SKM-1 treated with dmso at 0.1 percent for 144 hours (cell line): ENCODE measurements around the gene PLA2G2F.

Experiments used
- DNase-seq: peaks from one replicate; lab custom pipeline; 2025; ENCODE audit not compliant: unreplicated experiment; lab: John Stamatoyannopoulos, UW

Gene PLA2G2F

GRCh38 chr1:20142001-20142710 is 3.0 kb downstream of the PLA2G2F start:
- DNase-seq: no peak

- no peak for DNase-seq
Observed at GRCh38 chr1:20143318-20143717, 4.2 kb downstream of the PLA2G2F start.

- no peak for DNase-seq
Observed at GRCh38 chr1:20143734-20144565, 4.8 kb downstream of the PLA2G2F start.

- no peak for DNase-seq
Observed at GRCh38 chr1:20147846-20148570, 8.9 kb downstream of the PLA2G2F start.

GRCh38 chr1:20148571-20149500 is 9.7 kb downstream of the PLA2G2F start:
- DNase-seq: no peak

GRCh38 chr1:20149601-20150325 is 10.6 kb downstream of the PLA2G2F start:
- no peak for DNase-seq

- no peak for DNase-seq
Observed at GRCh38 chr1:20150326-20150705, 11.2 kb downstream of the PLA2G2F start.

GRCh38 chr1:20150969-20151368 is 11.8 kb downstream of the PLA2G2F start:
- DNase-seq: no peak

- peak; percentile 51 for DNase-seq
Observed at GRCh38 chr1:20151906-20152598, 12.9 kb downstream of the PLA2G2F start.

- DNase-seq: no peak
Observed at GRCh38 chr1:20152599-20152930, 13.4 kb downstream of the PLA2G2F start.

GRCh38 chr1:20153000-20153418 is 13.9 kb downstream of the PLA2G2F start:
- DNase-seq: peak; percentile 25

- DNase-seq: no peak
Observed at GRCh38 chr1:20154301-20154831, 15.2 kb downstream of the PLA2G2F start.

- no peak for DNase-seq
Observed at GRCh38 chr1:20158358-20159070, 19.4 kb downstream of the PLA2G2F start.

- DNase-seq: no peak
Observed at GRCh38 chr1:20160034-20160433, 20.9 kb downstream of the PLA2G2F start.

GRCh38 chr1:20164694-20165202 is 25.6 kb downstream of the PLA2G2F start:
- DNase-seq: peak; percentile 77

GRCh38 chr1:20165522-20165951 is 26.4 kb downstream of the PLA2G2F start:
- DNase-seq: peak; percentile 88

GRCh38 chr1:20166051-20166450 is 26.9 kb downstream of the PLA2G2F start:
- peak; percentile 45 for DNase-seq

GRCh38 chr1:20167126-20167525 is 28.0 kb downstream of the PLA2G2F start:
- no peak for DNase-seq
